ENCODE results near the gene TMEM18. TPM values are rescaled to one million over a fixed set of nuclear protein-coding genes. Genes with fewer than 3 reads are reported as not detected.

The TMEM18 gene
- polyA plus RNA-seq, 5 donors, result 56.2 to 68.1 (median 59.5) TPM

DNA sequence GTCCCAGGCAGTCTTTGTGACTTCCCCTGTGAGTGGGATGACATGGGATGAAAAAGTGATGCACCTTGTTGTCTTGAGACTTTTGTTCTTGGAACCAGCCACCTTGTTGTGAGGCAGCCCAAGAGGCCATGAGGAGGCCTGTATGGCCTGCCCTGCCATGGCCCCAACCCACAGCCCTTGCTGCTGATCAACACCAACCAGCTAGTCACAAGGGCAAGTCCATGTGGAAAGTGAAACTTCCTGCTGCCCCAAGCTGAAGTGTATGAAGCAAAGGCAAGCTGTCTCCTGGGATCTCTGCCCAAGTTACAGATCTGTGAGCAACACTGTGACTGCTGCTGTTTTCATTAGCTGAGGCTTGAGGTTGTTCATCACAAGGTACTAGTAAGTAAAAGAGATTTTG lies 21.6 kb downstream of the TMEM18 start:
- no peak for DNase-seq

DNA sequence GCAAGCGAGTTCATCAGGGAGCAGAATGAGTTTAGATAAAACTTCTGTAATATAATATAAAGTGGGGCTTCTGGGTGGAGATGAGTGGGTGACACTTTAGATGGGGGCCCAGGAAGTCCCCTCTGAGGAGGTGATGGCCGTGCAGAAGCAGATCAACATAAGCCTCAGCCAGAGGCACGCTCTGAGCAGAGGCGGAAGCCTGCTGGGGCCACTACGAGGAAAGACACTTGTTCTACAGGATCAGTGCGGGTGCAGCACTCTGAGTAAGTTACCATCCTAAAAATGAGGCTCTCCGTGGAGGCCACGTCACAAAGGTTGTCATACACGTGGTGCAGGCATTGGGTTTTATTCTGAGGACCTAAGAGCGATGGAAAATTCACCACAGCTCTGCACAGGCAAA lies 22.3 kb downstream of the TMEM18 start:
- DNase-seq, result no peak

DNA sequence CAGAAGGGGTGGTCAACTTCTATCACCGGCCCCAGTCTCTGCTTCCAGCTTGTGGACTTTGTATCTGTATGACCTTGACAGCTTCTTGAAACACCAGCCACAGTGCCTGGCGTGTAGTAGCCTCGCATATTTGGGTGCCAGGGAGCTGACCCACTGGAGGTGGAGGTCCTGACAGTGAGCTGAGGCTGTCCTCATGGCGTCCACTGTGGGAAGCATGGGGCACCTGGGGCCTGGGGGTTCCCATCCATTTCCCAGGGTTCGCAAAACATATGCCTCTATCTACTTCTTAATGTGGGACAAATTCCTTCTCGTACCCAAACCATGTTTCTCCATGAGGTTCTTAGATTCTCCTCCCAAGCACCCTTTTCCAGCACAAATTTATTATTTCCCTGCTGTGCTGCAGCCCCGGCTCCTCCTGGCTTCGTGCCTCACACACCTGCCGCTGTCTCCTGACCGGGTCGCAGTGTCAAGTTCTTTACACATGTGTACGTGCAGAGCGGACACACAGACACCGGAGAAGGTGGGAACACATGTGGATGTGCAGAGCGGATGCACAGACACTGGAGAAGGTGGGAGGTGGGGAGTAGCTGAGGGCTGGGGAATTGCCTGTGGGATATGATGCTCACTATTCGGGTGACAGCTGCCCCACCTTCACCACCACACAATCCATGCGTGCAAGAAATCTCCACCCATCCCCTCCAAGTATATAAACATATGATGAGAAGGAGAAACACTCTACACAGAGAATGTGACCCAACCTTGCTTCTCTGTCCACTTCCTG lies 23.4 kb downstream of the TMEM18 start:
- no peak for DNase-seq

DNA sequence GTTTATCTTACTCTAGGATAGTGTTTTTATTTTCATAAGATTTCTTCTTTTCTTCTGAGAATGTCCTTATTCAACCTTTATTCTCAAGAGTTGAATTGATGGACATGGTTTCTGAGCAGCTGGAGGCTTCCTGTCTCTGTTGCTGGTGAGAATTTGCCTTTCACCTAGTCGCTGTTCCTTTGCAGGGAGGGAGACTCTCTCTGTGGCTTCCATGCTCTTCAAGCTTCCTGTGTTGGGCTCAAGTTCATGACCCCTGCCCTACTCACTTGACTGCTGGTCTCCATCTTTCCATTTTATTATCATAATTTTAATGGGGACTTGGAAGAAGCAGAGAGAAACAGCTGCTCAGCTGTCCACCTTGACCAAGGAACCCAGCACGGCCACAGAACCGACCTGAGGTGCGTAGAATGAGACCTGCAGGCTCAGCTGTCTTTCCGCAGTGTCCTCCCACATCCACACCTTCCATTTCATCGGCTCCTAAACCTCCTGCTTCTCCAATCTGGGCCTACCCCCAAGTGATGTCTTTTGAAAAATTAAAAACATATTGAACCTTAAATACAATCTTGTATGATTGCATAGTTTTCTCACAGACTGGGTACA lies 24.2 kb downstream of the TMEM18 start:
- no peak for DNase-seq

DNA sequence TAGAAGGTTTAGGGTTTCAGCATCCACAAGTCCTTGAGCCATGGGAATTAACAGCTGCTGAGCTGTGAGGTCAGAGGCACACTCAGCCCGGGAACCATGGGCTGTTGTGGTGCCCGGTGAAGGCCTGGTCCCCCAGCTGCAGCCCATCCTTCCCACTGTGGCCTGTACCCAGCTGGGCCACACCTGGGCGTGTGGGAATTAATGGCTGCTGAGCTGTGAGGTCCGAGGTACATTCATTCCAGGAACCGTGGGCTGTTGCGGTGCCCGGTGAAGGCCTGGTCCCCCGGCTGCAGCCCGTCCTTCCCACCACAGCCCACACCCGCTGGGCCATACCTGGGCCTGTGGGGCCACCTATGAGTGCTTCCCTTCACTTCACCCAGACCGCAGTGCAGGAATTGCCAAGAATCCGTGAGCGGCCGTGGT lies 25.2 kb downstream of the TMEM18 start:
- no peak for DNase-seq

DNA sequence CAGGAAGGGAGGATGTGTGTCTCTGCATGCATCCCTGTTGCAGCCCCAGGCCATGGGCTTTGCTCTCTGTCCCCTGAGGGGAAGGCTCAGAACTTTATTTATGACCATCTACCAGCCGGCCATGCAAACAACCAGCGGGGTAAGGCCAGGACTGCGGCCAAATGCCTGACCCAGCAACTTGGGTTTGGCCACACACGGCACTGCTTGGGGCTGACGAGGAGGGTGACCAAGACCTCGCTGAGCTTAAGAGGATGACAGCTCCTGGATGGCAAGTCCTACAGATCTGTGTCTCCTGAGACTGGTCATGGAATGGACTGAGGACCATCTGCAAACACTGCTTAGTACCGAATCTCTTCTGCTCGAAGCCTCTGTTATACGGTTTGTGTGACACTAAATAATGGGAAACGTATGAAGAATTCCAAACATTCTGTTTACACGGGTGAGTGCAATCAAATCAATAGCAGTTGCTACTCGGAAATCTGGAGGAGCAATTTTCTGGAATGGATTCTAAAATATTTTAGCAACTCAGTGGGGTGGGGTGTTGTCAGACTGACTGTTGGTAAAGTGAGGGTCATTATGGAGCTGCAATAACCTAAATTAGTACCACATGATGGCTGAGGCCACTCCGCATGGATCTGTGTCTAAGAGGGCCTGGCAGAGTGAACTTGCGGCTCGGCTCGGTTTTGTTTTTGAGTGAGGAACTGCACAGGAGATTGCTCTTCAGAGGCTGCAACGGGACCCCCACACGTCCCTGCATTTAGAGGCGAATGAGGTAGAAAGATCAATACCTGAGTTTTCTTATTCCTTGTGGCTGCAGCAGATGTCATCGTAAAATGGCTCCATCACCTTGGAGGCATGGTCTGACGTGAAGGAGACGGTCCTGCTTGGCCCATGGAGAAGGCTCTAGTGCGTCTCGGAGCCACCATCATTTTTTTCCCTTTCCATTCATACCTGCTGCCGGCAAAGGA lies 26.6 kb downstream of the TMEM18 start:
- DNase-seq, result no peak

DNA sequence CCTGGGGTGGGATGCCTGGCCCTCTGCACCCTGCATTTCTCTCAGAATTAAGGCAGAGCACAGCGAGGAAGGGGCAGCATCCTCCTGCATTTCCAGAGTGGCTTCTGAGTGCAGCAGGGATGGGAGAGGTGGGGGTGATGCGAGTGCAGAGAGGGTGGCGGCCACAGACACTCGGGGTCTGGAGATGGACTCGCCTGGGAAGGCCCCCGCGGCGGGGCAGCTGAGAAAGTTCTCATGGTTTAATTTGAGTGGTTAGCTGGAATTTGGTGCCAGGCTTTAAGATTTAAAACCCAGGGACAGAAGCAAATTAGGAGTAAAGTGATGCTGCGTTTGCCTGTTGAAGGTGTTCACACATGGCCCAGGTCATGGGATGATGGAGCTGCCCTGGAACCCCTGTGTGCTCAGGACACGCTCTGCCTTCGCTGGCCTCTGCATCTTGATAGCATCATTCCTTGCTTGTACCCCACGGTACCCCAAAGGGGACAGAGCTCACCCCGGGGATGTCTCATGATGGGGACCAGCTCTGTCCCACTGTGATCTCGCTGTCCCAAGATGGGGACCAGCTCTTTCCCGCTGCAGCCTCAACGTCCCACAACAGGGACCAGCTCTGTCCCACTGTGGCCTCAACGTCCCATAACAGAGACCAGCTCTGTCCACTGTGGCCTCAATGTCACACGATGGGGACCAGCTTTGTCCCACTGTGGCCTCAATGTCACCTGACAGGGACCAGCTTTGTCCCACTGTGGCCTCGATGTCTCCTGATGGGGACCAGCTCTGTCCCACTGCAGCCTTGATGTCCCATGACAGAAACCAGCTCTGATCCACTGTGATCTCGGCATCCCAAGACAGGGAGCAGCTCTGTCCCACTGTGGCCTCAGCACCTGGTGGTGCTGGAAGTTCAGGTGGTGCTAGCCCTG lies 27.5 kb downstream of the TMEM18 start:
- no peak for DNase-seq

DNA sequence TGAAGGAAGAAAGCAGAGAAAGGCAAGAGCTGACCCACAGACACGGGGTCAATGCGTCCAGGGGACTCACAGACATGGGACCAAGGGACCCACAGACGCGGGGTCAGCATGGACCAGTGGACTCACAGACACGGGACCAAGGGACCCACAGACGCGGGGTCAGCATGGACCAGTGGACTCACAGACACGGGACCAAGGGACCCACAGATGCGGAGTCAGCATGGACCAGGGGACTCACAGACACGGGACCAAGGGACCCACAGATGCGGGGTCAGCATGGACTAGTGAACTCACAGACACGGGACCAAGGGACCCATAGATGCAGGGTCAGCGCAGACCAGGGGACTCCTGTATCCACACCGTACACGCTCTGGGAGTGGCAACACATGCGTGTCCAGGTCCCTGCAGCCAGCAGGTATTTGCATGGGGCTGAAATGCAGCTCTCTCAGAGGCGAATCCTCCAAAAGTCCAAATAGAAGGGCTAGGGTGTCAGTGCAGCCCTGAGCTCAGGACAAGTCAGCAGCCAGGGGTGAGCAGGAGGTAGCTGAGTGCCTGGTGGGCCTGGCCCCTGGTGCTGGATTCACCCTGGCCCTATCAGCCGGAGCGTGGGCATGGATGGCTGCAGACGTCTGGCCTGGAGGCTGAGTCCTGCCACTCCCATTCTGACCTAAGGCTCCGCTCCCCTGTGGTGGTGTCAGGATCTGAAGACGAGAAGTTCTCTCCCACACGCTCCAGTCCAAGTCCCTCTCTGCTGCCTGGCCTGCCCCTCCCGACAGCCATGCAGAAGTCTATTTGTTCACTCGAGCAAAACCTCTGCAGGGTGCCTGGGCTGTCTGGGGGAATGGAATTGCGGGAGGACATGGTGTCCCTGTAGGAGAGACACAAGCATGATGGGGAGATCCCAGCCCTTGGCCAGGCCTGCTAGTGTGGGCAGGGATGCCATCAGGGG lies 28.5 kb downstream of the TMEM18 start:
- no peak for DNase-seq

DNA sequence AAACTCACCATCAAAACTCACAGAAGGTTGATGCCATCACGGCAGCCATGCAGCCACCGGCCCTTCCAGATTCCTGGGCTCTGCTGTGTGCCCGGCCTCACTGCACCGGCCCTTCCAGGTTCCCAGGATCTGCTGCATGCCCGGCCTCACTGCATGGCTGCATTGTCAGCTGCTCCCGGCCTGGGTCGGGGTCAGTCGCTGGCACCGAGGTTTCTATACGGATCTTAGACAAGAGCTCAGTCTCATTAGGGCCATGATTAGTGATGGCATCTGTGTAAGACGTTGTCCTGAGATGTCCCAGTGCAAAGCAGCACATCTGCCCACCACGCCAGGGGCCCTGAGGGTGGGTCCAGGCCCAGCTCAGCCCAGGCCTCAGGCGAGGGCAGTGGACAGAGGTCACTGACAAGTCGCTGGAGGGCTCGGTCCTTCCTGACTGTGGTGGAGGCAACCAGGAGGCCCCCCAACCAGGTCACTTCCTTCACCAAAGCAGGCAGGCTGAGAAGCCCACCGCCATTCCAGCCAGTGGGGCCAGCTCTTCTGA lies 29.4 kb downstream of the TMEM18 start:
- DNase-seq, result no peak

DNA sequence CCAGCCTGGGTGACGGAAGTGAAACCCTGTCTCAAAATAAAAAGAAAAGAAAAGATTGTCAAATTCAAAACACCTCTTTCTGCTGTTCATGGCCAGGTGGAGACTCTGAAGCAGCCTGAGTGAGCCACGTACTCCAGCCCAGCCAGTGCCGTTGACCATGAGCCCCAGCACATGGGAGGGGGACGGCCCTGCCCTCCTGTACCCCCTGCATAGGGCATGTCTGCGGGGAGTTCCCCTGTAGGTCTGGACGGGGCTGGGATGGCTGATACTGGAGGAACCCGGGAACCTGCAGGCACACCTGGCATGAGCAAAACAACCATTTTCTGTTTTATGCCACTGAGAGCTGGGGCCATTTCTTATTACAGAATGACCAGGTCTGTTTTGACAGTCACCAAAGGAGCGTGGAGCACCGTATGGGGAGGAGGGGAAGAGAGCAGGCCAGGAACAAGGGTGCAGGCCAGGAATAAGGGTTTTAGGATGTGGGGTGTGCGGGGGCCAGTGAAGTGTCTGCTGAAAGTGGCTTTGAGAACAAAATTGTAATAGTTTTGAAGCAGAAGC lies 30.1 kb downstream of the TMEM18 start:
- DNase-seq, result no peak

DNA sequence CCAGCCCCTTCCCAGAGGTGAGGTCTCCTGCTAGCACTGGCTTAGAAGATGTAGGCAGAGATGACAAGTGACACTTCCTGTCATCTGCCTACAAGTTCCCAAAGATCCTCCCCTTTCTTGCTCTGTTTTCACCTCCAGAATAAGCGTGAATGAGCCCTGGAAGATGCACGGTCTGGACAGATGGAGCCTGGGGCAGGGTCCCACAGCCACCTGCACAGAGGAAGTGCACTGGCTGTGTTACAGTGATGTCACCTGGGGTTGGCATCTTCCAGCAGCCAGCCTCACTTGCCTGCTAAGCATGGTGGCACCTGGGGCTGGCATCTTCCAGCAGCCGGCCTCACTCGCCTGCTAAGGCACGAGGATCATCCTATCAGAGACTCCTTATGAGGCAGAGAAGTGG lies 32.3 kb downstream of the TMEM18 start:
- DNase-seq, result no peak

DNA sequence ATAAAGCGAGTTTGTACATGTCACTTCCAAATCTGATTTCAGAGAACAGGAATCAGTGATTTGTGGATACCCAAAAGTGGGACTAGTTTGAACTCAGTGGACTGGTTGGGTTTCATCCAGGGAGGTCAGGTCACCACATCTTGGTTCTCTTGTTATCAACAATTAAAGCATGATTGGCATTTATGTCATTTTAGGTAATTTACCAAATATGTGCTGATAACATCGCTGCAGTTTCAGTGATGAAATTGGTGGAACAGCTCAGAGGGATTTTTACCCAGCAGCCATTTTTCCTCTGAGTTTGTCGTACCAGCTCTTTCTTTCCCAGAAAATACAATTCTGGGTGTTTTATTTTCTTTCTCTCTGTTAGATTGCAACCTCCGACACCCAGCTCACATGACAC lies 33.4 kb downstream of the TMEM18 start:
- no peak for DNase-seq

DNA sequence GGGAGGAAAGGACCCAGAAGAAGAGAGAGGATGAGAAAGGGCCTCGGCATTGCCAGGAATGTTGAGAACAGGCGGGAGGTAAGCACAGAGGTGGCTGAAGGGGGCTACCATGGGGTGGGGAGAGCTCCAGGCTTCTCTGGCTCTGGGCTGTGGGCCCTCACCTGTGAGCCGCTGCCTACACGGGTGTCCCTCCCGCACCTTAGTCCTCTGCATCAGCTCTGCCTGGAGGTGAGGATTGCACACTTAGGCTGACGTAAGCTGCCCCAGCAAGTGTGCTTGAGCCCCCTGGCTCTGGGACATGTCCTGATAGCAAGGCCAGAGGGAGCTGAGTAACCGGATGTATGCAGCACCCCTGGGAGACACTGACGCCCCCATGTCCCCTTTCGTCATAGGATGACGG lies 33.9 kb downstream of the TMEM18 start:
- DNase-seq, result no peak

DNA sequence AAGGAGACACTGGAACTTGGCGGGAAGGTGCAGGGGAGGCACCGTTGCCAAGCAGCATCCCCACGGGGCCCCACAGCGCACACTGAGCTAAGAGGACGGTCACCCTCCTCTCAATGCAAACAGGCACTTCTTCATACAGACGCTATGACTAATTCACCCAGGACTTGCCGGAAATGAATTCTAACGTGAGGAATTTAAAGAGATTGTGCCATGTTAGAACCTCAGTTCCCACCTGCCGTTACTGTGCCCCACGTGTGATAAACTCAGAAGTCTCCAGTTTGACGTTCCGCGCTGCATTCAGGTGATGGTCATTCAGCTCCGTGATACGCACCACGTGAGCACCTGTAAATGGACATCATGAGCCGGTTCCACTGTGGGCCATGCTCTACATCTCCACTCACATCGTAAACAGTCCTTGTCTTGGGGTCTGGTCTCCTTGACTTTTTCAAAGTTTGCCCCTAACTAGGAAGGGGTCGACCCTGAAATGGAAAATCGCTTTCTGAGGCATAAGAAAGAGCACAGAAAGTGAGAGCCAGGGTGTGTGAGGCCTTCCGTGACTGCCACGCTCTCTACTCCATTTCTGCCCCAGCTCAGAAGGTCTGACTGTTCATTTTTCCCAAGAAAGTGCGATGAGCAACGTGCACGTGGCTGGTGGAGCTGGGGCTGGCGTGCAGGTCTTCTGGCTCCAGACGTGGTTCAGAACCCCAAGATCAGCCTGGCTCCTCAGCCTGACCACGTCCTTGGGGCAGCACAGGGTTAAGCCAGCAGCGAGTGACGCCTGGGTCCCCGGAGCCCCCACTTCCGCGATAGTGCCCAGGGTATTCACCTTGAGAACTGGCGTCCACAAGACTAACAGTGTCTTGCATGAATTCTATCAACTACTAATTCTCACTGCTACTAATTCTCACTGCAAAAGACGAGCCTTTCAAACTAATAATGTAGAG lies 35.1 kb downstream of the TMEM18 start:
- DNase-seq, result no peak

DNA sequence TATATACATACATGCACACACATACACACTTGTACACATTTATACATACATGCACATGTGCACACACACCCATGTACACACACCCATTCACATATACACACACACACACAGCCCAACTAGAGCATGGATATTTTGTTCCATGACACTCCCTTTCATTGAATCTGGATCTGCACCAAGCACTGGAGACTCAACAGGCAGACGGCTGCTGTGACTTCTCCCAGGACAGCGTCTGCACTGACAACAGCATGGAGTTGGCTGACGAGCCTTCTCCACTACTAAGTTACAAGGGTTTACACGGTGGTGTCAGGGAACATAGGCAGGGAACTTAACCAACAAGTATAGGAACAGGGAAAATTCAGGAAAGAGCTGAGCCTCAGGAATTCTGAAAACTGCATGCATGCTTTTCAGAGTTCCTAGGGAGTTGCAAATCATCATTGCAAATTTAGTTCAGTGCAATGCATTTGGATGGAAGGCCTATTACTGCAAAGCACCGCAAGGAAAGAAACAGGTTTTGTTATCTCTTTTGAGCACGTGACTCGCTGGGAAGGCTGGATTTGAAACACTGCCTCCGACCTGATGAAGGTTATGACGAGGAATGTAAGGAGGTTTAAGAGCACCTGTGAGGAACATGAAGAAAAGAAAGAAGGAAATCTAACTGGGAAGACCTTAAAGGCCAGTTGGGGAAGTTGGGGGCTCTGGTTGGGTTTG lies 35.9 kb downstream of the TMEM18 start:
- no peak for DNase-seq

DNA sequence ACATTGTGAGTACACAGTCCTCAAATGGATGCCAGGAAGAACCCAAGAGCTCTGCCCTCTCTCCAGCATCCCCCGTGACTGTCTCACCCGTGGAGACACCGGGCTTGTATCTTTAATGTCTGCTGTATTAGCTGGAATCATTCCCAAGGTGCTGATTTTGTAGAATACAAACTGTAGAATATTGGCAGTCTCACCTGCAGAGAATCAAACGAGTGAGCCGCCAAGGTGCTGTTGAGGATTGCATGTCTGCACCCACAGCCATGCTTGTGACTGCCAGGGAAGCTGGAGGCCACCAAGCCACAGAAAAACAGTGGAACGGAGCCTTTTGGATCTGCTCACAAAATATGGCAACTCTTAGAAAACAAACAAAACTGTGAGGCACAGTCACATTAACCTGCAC lies 37.5 kb downstream of the TMEM18 start:
- no peak for DNase-seq

DNA sequence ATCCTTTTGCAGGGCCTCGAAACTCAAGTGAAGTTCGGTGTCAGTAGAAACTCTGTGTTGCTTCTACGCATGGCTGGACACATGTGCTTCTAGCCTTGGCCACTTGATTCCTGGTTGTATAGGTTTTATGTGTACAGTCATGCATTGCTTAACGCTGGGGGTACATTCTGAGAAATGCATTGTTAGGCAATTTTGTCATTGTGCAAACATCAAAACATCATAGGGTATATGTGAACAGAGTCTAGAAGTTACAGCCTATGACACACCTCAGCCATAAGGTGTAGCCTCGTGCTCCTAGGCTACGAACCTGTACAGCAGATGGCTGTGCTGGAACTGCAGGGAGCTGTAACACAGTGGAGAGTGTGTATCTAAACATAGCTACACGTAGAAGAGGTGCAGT lies 39.4 kb downstream of the TMEM18 start:
- DNase-seq, result no peak

DNA sequence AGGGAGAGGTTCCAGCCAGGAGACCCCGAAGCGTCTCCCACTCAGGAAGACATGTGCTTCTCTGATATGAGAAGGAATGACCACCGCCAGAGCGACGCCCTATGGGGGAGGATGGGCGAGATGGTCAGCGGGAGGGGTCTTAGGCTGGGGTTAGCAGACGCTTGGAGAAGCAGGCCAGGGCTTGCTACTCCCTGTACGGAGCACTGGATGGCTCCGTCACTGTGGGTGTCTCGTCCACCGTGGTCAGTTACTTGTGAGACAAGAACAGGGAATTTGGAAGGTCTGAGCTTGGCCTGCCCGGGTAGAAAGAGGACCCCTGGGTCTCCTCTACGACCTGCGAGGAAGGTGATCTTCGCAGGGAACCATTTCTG lies 39.8 kb downstream of the TMEM18 start:
- DNase-seq, result no peak

All from right lung (tissue), 5 donors.